ENCODE measurements around the gene NDUFS2.
"Not testable (repeated sequence)": the region's sequence is repeated elsewhere in the genome, so short reads cannot be mapped to it uniquely, and the experiment has no call there.

Gene NDUFS2

GRCh38 chr1:161255955-161256520, 53.9 kb downstream of the NDUFS2 start:
- DNase-seq: not testable (repeated sequence)

GRCh38 chr1:161257109-161257508, 54.9 kb downstream of the NDUFS2 start:
- DNase-seq: not testable (repeated sequence)

DNA sequence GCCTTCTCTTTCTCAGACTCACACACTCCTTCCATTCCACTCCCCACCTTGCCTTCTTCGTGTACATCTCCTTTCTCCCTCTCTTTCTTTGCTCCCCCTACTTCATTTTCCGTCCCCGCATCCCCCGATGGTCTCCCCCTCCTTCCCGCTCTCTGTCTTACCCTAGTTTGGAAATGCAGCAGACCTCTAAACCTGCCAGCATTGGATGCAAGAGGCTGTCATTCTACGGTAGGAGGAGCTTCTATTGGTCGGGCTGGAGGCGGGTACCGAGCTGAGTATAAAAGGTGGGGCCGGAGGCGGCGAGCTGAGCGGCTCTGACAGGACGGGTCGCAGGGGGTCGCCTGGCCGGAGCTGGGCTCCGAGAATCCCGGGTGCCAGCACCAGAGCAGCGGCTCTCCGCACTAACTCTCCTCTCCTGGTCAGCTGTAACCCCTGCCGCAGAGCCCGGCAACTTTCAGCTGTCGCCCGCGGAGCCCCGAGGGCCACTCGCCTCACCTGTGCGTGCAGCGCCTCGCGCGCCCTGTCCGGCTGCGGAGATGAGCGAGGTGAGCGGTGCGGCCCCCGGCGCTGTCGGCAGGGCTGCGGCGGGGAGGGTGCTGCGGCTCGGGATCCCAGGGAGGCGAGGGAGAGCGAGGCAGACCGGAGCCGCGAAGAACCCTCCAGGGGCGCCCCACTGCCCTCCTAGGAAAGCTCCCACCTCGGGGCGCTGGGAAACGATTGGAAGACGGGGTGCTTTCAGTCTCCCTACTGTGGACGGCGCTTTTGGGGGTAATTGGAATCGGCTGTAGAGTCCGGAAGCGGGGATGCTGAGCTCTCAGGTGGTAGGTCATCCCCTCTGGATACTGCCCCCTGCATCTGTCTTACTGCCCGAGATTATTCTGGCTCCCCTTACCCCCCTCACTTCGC, 56.5 kb downstream of the NDUFS2 start, which contains the start of gene PCP4L1:
TSS of gene PCP4L1 (plus strand) at position 307 of the 906 bp plus-strand sequence. CDS start at position 537, 230 bp downstream.
- peak; percentile 32 for DNase-seq

GRCh38 chr1:161259345-161259702, 57.2 kb downstream of the NDUFS2 start:
- no peak for DNase-seq

DNA sequence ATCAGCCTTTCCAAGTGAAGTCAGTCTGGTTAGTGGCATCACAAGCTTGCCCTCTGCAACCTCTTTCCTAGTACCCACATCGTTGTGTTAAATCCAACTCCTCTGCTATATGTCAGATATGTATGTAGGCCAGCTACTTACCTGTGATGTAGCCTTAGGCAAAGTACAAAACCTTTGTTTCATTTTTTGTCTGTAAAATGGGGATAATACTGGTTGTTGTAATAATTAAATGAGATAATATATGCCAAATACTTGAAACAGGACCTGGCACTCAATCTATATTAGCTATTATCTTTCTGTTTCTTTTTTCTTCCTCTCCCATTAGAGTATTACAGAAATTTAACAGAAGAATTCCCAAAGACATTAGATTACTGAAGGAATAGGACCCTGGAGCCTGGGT, 57.6 kb downstream of the NDUFS2 start:
- no peak for DNase-seq

GRCh38 chr1:161260376-161261260, 58.5 kb downstream of the NDUFS2 start:
- no peak for DNase-seq

- no peak for DNase-seq
Observed at GRCh38 chr1:161261261-161262235, 59.4 kb downstream of the NDUFS2 start.

All from activated CD4-positive, alpha-beta T cell treated with anti-CD3 and anti-CD28 coated beads, Interleukin-10, Interleukin-2, amounts not matched to agents 100 ng/mL and 50 ng/mL, durations not matched to agents 16 hours and 8 hours (primary cell).